CD4-positive, alpha-beta T cell treated with Interferon alpha-2 for 1 hour (primary cell): ENCODE data around the gene FRYL.
"Not testable (repeated sequence)": the region's sequence is repeated elsewhere in the genome, so short reads cannot be mapped to it uniquely, and the experiment has no call there.

Experiments used
- DNase-seq, 2 donors: peaks; one replicate each; pipeline ENCODE4 v3.0.0-alpha.2; 2020 to 2022

The FRYL gene

DNA sequence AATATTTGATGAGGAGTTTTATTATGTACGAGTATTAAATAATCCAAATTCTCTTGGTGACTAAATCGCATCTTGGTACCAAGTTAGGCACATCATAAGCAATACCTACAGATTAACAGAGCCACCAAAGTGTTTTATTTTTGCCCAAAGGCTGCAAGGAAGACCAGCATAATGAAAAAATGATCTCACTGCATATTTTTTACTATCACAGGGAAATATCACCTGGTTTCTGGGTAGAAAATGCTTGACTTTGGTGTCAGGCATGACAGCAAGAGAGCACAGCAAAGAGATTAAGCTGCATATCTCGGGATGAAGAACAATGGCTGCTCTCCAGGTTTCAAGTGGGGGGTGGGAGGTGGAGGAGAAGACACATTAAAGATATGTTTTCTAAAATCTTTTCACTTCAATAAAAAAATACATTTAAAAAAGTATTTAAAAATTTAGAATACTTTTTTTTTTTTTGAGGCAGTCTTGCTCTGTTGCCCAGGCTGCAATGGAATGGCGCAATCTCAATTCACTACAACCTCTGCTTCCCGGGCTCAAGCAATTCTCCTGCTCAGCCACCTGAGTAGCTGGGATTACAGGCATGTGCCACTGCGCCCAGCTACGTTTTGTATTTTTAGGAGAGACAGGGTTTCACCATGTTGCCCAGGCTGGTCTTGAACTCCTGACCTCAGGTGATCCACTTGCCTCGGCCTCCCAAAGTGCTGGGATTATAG is 86.1 kb downstream of the FRYL start:
- no peak for DNase-seq

DNA sequence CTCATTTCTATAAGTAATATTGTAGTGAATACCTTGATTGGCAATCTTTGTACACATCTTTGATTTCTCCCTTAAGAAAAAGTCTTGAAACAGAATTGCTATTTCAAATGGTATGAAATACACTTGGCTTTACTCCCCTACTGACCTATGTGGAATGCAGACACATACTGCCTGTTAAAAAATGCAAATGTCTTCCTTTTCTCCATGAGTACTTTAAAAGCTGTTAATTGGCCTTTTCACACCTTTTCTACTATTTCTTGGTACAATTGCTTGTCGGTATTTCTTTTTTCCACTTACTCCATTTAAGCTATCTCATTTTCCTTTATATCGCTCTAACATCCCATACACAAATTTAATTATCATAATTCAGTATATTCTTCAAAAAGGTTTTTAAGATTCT is 87.2 kb downstream of the FRYL start:
- no peak for DNase-seq

DNA sequence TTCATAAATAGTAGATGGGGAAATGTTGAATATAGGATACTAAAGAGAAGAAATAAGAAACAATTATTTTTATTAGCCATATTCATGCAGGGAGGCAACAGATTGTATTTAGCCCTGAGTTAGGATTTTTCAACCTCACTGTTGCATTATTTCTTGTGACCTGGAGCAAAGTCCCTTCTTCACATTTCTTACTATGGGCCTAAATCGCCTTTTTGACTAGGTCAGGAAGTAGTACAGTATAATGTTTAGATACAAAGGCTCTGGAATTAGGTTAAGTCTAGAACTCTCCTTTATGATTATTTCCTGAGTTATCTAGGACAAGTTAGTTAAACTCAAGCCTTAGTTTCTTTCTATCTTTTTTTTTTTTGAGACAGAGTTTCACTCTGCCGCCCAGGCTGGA is 88.0 kb downstream of the FRYL start:
- DNase-seq, result no peak

DNA sequence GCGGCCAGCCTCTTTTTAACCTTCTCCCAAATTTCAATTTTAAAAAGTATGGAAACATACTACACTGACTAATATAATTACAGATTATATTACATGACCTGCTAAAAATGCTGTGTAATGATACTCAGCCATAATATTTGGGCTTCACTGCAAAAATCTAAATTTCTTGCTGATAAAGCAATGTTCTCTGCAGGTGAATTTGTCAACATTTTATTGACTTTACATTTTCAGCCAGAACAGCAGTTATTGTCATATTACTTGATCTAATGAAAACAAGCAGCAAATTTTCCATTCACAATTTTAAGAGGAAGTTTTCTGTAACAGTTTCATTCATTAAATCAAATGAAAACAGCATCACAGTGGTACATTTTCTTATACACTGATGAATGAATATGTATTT is 91.1 kb downstream of the FRYL start:
- DNase-seq, result no peak

DNA sequence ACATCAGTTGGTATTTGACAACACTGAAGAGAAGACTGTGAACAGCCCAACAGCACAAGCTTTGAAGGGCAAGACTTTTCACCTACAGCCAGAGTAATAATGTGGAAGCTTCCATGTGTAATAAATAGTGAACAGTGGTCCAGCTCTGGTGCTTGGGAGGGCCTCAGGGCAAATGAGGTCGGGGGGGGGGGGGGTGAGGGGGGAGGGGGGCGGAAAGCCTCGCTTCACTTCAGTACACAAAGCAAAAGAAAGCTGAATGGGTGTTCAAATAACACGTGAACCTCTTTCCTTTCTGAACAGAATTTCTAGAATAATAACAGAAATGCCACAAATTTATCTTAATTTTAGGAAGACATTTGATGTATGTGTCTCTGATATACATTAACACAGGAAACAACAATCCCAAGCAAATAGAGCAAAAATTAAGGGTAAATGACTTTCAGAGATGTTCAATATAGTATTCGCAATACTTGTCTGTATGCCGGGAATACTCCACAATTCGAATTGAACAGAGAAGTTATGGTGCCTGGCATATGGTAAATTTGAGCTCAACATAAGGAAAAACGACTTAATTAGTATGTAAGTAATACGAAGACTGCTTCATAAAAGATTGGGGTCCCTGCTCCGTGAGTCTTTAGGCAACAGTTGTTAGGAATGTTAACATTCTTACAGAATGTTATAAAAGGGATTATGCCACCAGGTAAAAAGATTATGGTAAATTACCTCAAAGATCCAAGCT is 92.6 kb downstream of the FRYL start:
- no peak for DNase-seq

DNA sequence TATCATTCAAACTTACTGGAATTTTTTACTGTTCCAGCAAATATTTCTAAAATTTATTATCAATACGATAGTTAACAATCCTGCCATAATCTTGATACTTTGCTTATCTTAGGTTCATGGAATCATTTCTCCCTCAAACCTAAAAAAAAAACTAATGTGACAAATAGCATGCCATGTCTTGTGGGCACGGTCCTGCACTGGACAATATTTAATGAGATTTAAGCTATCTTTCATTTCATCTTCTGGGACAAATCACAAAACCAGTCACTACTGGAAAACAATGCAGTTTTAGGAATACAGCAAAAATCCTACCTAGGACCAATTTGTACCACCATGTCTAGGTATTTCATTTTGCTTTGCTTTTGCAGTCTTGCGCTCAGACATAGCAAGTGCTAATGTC is 93.7 kb downstream of the FRYL start:
- DNase-seq, result no peak

DNA sequence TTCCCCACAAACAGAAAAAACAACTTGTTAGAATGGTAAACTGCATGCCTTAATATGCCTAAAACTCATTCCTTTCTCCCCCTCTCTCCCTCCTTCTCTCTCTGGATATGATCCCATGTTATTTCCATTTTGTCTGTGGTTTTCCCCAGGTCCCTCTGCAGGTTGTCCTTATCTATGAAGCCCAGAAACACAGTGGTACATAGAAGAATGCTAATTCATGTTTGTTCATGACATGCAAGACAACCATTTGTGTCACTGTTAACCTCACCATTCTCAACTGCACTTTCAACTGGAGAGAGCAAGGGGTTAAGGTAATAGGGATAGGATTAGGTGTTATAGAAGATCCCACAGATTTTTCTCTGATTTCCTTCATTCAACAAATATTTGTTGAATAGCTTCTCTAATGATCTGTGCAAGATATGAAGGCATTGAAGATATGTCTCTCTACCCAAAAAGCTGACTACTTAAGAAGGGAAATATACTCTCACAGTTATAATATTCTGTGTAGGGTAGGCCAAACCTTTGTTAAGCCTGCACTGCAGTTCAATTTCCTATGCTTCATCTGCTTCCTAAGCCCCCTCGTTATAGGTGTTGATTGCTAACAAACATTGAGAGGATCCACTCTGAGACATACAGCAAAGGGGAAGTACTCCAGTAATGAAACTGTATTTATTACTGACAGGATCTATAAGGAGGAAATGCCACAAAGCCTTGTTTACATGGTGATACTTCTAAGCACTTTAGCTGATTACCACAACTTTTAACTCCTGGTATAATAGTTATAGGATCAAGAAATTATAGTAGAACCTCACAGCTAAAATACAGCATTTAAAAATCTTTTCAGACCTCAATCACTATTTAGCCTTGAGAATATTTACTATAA is 96.1 kb downstream of the FRYL start:
- no peak for DNase-seq

DNA sequence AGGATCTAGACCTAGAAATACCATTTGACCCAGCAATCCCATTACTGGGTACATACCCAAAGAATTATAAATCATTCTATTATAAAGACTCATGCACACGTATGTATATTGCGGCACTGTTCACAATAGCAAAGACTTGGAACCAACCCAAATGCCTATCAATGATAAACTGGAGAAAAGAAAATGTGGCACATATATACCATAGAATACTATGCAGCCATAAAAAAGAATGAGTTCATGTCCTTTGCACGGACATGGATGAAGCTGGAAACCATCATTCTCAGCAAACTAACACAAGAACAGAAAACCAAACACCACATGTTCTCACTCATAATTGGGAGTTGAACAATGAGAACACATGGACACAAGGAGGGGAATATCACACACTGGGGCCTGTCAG is 97.2 kb downstream of the FRYL start:
- DNase-seq, result not testable (repeated sequence)

DNA sequence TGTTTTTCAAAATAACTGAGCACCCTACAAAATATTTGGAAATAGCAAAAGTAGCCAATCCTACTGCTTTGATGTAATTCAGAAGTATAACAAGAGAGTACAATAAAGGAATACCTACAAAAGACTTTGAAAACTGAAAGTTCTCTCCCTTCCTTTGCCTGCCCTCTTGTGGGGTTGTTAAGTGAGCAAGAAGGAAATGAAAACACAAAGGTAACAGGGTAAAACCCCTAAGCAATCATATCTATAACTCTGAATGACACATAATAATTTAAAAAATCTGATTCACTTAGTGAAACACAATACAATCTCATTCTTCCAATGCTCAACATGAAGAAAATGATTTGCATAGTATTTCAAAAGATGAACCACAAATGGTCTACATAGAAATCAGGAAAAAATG is 98.2 kb downstream of the FRYL start:
- DNase-seq, result peak in 1 of 2 donors; percentile 54

DNA sequence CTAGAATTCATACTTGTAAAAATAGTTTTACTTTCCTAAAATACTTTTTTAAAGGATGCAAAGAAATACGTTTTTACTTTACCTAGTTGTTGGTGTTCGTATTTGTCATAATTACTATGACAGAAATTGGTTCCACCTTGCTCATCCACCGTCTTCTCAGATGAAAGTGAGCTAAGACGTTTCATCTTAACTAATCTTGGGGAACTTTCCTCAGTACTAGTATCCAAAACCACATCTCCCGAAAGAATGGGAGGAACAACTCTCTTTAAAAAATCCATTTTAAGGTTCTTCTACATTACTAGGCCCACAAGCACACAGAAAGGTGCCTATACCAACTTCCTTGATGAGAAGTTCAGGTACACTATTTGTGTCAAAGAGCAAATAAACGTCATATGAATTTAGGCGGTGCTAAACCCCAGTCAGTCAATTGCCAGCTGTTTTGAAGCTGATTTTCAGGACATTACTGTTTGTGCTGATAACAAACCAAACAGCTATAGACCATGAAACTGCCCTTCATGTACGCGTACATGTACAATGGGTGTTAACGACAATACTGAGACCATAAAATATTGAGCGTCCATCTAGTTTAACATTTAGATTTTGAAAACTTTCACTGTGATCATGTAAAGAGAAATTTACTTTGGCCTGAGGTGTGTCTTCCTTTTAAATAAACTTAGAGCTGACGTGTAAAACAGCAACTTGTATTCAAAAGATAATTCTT is 99.1 kb downstream of the FRYL start:
- DNase-seq, result no peak

DNA sequence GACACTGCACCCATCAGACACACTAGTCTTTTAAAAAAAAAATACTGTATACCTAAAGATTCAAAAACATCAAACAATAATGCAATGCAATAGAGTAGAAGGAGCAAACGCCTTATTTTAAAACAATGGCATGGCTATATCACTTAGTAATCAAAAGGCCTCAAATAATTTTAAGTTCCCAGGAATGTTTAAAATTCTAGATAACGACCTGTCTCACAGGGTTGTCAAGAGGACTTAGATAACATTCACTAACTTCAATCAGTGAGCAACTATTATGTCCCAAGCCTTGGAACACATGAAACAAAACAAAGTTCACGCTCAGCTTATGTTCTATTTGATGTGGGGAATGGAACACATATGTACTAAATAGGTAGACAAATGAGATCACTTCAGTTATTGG is 106.5 kb downstream of the FRYL start:
- DNase-seq, result no peak

DNA sequence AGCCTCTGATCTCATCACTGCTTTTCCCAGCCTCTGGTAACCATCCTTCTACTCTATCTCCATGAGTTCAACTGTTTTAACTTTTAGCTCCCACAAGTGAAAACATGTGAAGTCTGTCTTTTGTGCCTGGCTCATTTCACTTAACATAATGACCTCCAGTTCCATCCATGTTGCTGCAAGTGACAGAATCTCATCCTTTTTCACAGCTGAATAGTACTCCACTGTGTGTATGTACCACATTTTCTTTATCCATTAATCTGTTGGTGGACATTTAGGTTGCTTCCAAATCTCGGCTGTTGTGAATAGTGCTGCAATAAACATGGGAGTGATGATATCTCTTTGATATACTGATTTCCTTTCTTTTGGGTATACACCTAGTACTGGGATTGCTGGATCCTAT is 109.5 kb downstream of the FRYL start:
- no peak for DNase-seq

DNA sequence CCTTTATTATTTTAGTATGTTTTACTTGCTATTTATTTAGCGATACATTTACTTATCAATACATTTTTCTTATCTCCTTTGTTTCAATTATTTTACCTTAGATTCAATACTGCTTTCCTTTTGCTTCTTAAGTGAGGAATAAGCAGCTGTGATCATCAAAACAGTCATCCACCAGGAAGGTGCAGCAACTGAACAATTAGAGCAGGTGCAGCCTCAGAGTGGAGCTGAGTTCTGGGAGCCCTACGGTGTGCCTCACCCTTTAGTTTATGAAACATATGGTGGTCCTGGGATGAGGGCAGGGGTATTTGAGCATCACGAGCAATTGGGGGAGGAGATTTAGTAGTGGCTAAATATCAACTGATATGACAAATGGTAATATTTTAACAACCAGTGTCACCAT is 111.0 kb downstream of the FRYL start:
- DNase-seq, result no peak

DNA sequence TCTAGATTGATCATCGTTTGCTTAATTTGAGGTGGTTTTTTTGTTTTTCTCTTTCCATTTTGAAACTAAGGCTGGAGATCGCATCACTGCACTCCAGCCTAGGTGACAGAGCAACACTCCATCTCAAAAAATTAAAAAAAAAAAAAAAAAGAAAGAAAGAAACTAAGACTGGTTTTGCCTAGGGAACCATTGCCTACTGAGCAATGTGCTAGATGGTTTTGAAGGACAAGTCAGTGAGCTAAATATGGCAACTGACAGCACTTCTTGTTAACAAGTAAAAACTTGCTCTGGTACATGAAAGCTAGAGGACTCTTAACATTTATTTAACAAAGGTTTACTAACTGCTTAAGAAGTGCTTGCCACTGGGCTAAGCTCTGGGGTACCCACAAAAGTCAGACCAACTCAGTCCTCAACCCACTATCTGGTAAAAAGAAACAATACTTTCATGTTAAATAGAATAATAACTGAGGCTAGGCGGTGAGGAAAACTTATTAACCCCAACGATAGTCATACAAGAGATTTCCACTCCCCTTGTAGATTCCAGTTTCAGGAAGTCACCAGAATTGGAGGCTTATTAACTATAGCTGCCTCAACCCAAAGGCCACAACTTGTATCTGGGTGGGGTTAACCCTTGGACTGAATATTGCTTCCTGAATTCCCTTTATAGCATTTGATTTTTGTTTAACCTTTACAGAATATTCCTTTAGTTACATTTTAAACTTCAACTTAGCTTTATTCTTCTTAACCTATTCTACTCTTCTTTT is 111.6 kb downstream of the FRYL start:
- DNase-seq, result no peak

DNA sequence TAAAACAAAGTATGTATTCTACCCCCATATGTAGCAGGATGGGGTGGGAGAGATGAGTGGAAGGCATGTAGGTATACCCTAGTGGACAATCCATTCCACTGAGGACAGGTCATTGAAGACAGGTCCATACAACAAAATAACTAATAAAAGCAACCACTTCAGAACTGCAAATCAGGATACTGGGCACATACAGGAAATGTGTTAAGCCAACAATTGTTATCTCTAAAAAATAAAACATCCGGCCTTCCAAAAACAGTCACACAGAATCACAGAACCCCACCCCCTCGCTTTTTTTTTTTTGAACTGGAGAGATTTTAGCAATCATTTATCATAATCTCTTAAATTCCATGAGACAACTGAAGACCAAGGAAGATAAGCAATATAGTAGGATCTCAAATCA is 112.9 kb downstream of the FRYL start:
- DNase-seq, result no peak

DNA sequence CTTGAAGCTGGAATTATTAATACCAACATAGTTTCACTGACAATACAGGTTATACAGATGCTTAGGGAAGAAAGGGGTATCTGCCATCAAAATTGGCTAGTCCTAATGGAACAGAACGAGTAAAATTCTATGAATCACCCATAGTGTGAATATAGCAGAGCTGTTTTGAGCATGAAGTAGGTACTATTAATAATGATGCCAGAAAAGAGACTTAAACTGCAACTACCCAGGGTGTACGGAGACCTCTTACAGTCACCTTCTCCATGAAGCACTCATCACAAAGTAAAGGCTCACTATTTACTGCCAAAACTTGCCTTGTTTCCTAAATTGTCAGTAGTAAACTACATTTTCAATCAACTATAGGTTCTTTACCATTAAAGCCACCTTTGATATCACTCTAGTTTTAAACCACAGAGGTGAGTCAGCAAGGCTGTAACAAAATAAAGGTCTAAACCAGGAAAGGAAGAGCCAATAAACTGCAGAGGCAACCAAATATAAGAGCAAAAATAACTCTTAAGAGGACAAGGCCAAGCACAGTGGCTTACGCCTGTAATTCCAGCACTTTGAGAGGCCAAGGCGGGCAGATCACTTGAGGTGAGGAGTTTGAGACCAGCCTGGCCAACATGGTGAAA is 114.4 kb downstream of the FRYL start:
- peak in 1 of 2 donors; percentile 19 for DNase-seq

DNA sequence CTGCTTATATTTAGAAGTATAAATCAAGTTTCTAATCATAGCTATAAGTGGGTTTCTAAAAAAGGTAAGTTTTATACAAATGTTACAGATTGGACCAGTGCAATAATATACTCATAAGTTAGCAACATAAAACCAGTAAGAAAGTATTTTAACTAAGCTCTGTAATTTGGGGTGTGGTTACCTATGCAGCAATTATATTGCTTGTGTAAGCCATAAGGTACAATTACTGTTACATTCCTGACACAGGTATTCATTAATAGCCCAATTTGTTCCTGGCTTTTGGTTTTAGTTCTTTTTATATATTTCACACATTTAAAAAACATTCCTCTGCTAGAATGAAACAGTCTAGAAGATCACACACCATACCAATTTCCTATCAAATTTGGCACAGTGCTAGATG is 115.1 kb downstream of the FRYL start:
- no peak for DNase-seq

DNA sequence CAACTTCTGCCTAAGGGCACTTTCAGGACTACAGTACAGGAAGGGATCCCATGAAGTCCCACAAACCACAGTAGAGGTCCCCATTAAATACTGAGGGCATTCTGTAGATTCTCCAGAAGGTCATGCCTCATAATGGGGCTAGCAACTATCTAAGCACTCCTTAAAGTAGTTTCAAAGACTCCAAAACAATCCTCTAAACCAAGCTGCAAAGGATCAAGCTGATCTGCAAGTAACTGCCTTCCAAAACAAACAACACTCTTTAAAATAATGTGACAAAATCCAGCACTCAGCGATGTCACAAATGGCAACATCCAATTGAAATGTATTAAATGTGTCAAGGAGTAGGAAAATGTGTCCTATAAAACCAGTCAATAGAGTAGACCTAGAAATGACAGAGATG is 118.7 kb downstream of the FRYL start:
- DNase-seq, result no peak

DNA sequence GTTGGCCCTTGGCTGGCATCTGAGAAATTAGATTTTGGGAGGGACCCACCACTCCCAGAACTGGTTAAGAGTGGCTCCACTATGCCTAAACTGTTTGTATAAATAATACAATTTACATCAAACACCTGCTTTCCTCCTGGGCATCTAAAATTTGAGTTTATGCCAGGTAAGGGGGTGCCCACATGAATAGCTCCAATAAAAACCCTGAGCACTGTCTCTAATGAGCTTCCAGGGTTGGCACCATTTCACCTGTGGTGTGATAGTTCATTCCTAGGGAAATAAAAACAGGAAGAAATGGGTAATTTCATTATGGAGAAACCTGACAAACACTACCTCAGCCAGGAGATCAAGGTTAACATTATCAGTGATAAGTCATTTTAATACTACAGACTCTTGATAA is 119.7 kb downstream of the FRYL start:
- DNase-seq, result no peak

DNA sequence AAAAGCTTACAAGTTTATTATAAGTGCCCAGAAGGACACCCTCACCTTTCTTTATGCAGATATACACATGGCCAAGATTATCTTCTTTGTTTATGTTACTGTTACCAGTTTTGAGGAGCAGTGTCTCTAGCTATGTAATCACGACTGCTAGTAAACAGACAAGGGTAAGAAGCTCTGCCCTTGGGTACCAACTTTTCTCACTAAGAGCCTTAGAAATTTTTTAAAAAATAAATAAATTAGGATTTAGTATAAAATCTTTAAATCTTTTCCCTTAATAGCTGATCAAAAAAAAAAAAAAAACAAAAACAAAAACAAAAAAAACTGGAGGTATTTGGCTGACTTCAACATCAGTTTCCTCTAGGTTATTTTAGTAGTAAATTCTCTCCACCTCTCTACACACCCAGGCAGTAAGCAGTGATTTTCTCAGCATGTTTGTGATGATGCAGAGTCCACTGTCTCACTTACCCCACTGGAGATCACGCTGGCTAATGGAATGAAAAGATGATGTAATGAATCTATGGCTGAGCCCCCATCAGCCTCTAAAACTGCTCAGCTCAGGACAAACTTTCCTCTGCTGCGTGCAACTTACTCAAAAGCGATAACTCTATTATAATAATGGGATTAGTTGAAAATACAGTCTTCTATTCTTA is 125.9 kb downstream of the FRYL start:
- DNase-seq, result no peak
